ENCODE results near the gene RNF39. TPM values are rescaled to one million over a fixed set of nuclear protein-coding genes. Genes with fewer than 3 reads are reported as not detected.

RNF39 gene
- total and polyA plus RNA-seq, 2 of the 4 experiments (the other 2 are of a cell fraction): not detected

GRCh38 chr6:30101444-30102413, 26.2 kb upstream of the RNF39 start:
- Histone ChIP-seq H2AK9ac (replicated peaks; ENCODE audit: low read depth, low read length, poor library complexity) (no peak overlapping the region), H3K56ac (ENCODE audit: extremely low read depth, insufficient read depth, low read length) (no peak overlapping the region), H3K27me3 (ENCODE audit: control insufficient read depth, insufficient read depth, low read length) (peaks cover 58% of the 10 kb centered on the region), H3K4me1 (ENCODE audit: control insufficient read depth, insufficient read depth, low read length) (peaks cover 6% of the 10 kb centered on the region), H2BK15ac (ENCODE audit: low read depth, low read length) (no peak overlapping the region), H3K9me3 (ENCODE audit: control insufficient read depth, insufficient read depth, low read length) (peaks cover 2% of the 10 kb centered on the region; the same call in 1 of the 2 replicates), H3K9me1 (ENCODE audit: insufficient read depth, low read length) (no peaks in the 10 kb centered on the region; the same call in 1 of the 2 replicates), H3K36me3 (ENCODE audit: control insufficient read depth, insufficient read depth, low read length) (no peaks in the 10 kb centered on the region), H2AFZ (replicated peaks; ENCODE audit: low read length, poor library complexity) (peak overlapping the region; percentile 93), H2AK5ac (ENCODE audit: low read depth, low read length) (no peak overlapping the region), H3K18ac (ENCODE audit: low read depth, low read length) (peak overlapping the region; percentile 37; the same call in 1 of the 2 replicates), H3K27ac (ENCODE audit: insufficient read depth, low read length) (no peak overlapping the region), H3K9ac (ENCODE audit: low read depth, low read length) (peak overlapping the region; percentile 47), H2BK120ac (ENCODE audit: low read depth, low read length) (no peak overlapping the region), H2BK20ac (ENCODE audit: low read depth, low read length) (no peak overlapping the region), H4K20me1 (ENCODE audit: insufficient read depth, low read length) (no peaks in the 10 kb centered on the region), H4K8ac (ENCODE audit: low read depth in 2 of 2, low read length in 2 of 2) (peak overlapping the region; percentile 73 to 88; a peak in 2 of 4 replicates), H3K14ac (replicated peaks; ENCODE audit: low read depth, low read length) (no peak overlapping the region), H3K4ac (ENCODE audit: low read depth, low read length) (peak overlapping the region; percentile 49; the same call in 1 of the 2 replicates), H3K23ac (ENCODE audit: low read depth, low read length) (peak overlapping the region; percentile 41; the same call in 1 of the 2 replicates), H3K4me3 (ENCODE audit: insufficient read depth, low read depth, low read length) (peak overlapping the region; percentile 43), H3K4me2 (ENCODE audit: low read depth, low read length) (peak overlapping the region; percentile 80), H4K5ac (ENCODE audit: low read depth, low read length) (peak overlapping the region; percentile 71), H4K91ac (ENCODE audit: insufficient read depth, low read depth, low read length) (peak overlapping the region; percentile 62; the same call in 1 of the 2 replicates), H3K79me1 (ENCODE audit: low read depth in 1 of 2, low read length in 2 of 2) (no peaks in the 10 kb centered on the region), H2BK5ac (ENCODE audit: low read depth, low read length, poor library complexity, severe bottlenecking) (no peak overlapping the region)
- DNase-seq: peak; percentile 77
- ChIA-PET CTCF (interaction anchor here (0.8 to 1.6 kb wide), 2 partner anchors 14 to 29 kb away, joined by 3 to 16 read pairs; no protein-coding TSS in a partner anchor), POLR2A (ENCODE audit: unreplicated experiment) (interaction anchor here (0.6 kb wide), 1 partner anchor 35 kb away, joined by 4 read pairs; the partner anchor contains the start of gene PPP1R11)
- in situ Hi-C loops (cut with MboI; ENCODE audit: low sequenced_read_pairs) (no loop called here), dilution Hi-C loops (cut with HindIII; ENCODE audit: low sequenced_read_pairs, unreplicated experiment) (no loop called here), intact Hi-C loops (cut with micrococcal nuclease) (loop anchor here (2.0 to 5.0 kb wide), 2 partner anchors 35 to 116 kb away; partner anchors contain the start of gene PPP1R11)
- no peak for TF ChIP-seq RFX5 (IDR thresholded peaks at IDR 0.05; ENCODE audit: low read depth, low read length)
- peak; percentile 20; the same call in 1 of the 2 replicates for TF ChIP-seq RAD21 (IDR thresholded peaks at IDR 0.05; ENCODE audit: low read length)
- TF ChIP-seq CTCF (conservative IDR thresholded peaks at IDR 0.05; ENCODE audit: low read depth, low read length): peak; percentile 33
- peak; percentile 26; the same call in 1 of the 2 replicates for TF ChIP-seq MAZ (IDR thresholded peaks at IDR 0.05; ENCODE audit: borderline replicate concordance, low read depth, low read length)
- BruUV-seq (replicated peaks): no TSS peak
- 5% methylated on average over 25 of the region's 51 CpGs; no CpG with 5 or more reads in 1 of the 2 experiments for WGBS, 2 experiments (ENCODE audit: extremely low coverage in 2 of 2, insufficient read length in 1 of 2)
- peak; percentile 97 for ATAC-seq (ENCODE audit: low read depth)
